ENCODE measurements around the gene PANX1. TPM values are rescaled to one million over a fixed set of nuclear protein-coding genes. Genes with fewer than 3 reads are reported as not detected.

PANX1 gene
- total RNA-seq, 1 donor from 2014 or later, result 13.5 TPM

- DNase-seq (ENCODE audit: low spot score), result peak; percentile 18
Observed at GRCh38 chr11:94129512-94130297, 1.1 kb downstream of the PANX1 start.

DNA sequence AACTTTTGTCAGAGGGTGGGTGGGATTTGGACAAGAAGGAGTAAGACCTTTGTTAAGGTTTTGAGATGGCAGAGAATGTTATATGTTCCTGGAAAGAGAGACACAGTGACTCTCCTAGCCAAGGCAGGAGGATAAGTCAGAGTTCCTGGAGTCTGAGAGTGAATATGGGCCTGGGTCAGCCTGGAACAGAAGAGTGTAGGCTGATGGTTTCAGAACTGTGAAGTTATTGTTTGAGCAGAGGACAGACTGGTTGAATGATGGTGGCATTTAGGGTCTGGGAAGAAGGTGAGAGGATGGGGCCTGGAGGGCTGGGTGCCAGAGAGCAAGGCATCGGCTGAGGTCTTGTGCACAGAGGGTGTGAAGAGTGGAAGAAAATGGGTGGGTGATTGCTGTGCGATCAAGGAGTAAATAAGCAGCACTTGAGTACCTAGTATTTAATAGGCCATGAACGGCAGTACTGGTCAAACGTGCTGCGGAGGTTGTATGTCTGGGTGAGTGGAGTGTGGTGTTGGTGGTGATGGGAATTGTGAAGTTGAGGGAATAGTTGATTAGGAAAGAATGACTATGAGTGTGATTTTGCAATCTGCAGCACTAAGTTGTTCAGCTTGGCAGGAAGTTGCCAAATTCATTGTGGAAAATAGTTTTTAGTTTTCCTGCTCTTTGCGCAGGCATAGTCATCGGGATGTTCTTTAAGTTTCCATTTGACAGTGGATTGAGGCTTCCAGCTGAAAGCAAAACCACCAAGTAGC, 1.8 kb downstream of the PANX1 start:
- DNase-seq (ENCODE audit: low spot score), result no peak

DNA sequence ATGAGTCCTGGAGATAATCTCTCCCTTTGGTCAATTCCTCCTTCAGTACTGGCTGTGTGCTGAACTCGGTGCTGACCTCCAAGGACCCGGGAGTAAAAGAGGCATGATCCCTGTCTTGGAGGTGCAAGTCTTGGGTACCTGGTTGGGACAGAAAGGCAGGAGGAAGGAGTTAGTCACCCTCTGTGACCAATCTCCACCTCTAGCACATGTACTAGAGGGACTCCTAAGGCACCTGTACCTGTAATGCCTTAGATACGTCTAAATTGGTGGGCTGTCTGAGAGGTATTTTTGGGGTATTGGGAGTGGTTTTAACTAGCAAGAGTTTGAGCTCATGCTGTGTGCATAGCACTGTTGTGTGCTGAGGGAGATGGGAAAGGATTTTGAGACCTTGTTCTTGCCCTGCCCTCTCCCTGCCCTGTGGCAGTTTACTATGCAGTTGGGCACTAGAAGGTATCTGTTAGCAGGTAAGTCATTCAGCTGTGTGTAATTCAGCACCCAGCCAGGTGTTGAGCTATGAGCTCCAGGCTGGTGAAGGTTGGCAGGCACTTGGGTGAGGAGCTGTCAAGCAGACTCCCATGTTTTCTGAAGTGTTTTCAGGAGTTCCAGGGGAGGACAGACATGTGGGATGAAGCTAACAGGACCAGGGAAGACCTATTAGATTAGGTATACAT, 2.5 kb downstream of the PANX1 start:
- DNase-seq (ENCODE audit: low spot score), result no peak

GRCh38 chr11:94131718-94132115, 3.1 kb downstream of the PANX1 start:
- no peak for DNase-seq (ENCODE audit: low spot score)

- no peak for DNase-seq (ENCODE audit: low spot score)
Observed at GRCh38 chr11:94132152-94132558, 3.5 kb downstream of the PANX1 start.

- DNase-seq (ENCODE audit: low spot score), result no peak
Observed at GRCh38 chr11:94132823-94133408, 4.3 kb downstream of the PANX1 start.

- no peak for DNase-seq (ENCODE audit: low spot score)
Observed at GRCh38 chr11:94133752-94134151, 5.1 kb downstream of the PANX1 start.

DNA sequence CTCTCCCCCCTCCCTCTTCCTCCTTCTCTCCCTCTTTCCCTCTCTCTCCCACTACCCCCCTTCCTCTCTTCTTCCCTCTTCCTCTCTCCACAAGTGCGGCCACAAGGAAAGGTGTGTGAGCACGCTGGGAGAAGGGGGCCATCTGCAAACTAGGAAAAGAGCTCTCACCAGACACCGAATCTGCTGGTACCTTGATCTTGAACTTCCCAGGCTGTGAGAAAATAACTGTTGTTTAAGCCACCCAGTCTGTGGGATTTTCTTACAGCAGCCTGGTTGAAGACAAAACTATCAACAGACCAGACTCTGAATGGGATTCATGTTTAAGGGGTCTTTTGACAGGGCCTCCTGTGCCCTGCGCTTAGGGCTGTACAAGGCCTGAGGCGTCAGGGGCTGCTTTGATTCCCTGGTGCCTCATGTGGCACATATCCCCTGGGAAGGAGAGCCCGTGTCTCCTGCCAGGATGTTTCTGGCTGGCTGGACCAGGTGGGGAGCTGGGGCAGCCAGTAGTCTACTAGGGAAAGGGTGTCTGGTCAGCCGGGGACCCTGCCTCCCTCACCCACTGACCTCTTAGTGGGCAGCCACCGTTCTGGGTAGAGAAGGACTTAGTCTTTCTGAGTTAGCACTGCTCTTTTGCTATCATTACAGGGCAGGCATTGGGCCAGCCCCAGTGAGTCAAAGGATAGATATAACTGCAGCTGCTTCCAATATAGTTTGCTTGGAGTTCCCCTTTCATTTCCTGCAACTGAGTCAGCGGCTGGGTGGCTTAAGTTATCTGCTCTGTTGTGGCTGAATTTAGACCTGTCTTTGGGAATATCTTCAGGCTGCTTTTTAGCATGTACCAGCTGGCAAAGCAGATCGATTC, 6.2 kb downstream of the PANX1 start:
- DNase-seq (ENCODE audit: low spot score), result peak; percentile 48

- no peak for DNase-seq (ENCODE audit: low spot score)
Observed at GRCh38 chr11:94139416-94139815, 10.8 kb downstream of the PANX1 start.

- no peak for DNase-seq (ENCODE audit: low spot score)
Observed at GRCh38 chr11:94140154-94140655, 11.6 kb downstream of the PANX1 start.

- DNase-seq (ENCODE audit: low spot score), result no peak
Observed at GRCh38 chr11:94141511-94142307, 13.1 kb downstream of the PANX1 start.

DNA sequence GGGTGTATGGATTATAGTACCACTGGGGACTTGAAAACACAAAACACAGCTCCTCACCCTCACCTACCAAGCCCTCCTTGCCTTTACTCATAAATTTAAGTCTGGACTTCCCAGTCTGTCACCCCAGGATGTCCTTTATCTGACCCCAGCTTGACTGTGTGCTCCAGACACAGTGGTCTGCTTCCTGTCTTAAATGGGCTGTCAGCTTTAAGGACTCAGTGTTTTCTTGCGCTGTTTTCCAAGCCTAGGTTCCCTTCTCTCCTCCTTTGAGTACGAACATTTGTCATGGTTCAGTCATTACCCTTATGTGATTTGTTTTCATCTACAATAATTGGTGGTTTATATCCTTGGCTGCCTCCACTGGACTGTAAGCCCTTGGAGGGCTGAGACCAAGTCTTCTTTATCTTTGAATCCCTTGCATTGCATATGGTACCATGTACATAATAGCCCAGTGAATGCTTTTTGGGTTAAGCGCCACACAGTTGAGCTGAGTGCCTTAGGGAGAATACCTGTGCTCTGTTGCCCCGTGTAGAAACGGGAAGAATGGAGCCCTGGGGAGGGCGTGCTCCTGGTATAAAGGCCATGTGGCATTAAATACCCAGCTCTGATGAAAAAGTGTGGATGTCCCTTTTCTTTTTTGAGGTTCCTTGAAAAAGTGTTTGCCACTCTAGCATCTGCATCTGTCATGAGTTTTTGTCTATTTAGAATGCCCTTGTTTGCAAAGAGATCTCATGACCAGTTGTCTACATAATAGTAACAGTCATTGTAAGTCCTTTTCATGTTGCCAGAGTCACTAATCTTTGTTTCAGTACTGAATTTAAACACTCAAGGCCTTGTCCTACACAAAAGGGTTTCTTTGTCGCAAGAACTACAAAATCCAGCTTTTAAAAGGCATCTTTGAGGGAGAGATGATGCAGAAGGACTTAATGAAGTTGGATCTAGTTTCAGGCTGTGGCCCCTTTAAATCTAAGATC, 14.0 kb downstream of the PANX1 start:
- no peak for DNase-seq (ENCODE audit: low spot score)

DNA sequence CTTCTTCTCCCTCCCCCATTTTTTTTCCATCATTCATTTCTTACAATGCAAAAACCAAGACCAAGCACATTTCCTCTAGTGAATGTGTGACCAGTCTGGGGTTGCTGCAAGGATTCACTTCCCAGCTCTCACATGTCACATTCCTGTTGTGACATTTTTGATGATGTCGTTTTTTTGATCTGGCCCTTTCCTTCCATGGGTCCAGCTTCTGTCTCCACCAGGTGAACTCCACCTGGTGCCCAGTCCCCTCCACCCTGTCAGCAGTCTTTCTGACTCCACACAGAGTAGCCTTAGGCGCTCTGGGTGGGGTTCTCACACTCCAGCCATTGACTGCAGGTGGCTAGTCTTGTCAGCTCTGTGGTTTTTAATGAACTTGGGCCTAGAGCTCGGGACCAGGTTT, 15.6 kb downstream of the PANX1 start:
- DNase-seq (ENCODE audit: low spot score), result no peak

GRCh38 chr11:94144664-94145063, 16.0 kb downstream of the PANX1 start:
- no peak for DNase-seq (ENCODE audit: low spot score)

DNA sequence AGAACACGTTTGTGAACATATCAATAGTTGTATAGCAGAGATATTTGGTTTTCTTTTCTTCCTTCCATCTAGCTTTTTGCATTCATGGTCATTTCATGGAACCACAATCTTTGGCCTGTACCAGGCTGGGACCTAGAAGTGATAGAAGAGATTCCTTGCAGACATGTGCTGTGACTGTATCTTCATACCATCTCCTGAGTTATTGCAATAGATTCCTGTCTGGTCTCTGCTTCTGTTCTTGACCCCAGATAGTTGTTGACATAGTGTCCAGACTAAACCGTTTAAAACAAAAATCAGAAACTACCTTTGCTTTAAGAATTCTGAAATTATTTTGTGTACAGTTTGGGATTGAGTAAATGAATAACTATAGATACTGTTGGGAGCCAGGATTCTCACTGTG, 16.8 kb downstream of the PANX1 start:
- no peak for DNase-seq (ENCODE audit: low spot score)

GRCh38 chr11:94145916-94146315, 17.3 kb downstream of the PANX1 start:
- DNase-seq (ENCODE audit: low spot score), result no peak

GRCh38 chr11:94147433-94147845, 18.8 kb downstream of the PANX1 start:
- no peak for DNase-seq (ENCODE audit: low spot score)

DNA sequence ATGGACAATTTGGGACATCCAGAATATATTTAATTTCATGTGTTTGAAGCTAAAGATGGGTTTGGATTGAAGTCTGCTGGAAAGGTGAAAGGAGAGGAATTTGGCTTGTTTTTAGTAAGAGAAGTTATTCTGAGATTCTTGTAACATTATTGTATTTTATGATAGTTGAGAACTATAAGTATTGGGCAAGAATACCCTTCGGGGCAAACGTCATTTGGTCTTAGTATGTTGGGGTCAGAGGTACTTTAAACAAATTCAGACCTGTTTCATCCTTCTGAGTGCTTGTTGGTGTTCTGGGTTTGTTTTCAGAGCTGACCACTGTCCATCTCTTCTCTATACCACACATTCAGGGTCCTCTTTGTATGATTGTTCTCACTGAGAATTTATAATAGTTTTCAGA, 19.5 kb downstream of the PANX1 start:
- no peak for DNase-seq (ENCODE audit: low spot score)

GRCh38 chr11:94149431-94150017, 20.9 kb downstream of the PANX1 start:
- DNase-seq (ENCODE audit: low spot score), result no peak

All from mucosa of gallbladder (tissue), 1 donor.